ENCODE data around the gene UBE2J2.
A peak's percentile ranks its signal among the peaks of the same experiment; 100 is the strongest.

Gene UBE2J2

GRCh38 chr1:1237874-1238701 is 35.6 kb downstream of the UBE2J2 start:
- DNase-seq = peak; percentile 15

GRCh38 chr1:1236945-1237873 is 36.4 kb downstream of the UBE2J2 start:
- DNase-seq = no peak

GRCh38 chr1:1236176-1236763 is 37.4 kb downstream of the UBE2J2 start:
- DNase-seq = no peak

- no peak for DNase-seq
These were observed 38.5 kb downstream of the UBE2J2 start for GRCh38 chr1:1235016-1235744.

GRCh38 chr1:1234180-1234808 is 39.4 kb downstream of the UBE2J2 start:
- no peak for DNase-seq

- no peak for DNase-seq
These were observed 40.1 kb downstream of the UBE2J2 start for GRCh38 chr1:1233567-1233892.

- DNase-seq = no peak
These were observed 40.7 kb downstream of the UBE2J2 start for GRCh38 chr1:1232796-1233566.

GRCh38 chr1:1232208-1232795 is 41.4 kb downstream of the UBE2J2 start, which contains the start of gene B3GALT6:
B3GALT6 (plus strand) TSS chr1:1232237; CDS start chr1:1232279, 42 bp downstream.
- no peak for DNase-seq

GRCh38 chr1:1231400-1232207 is 42.0 kb downstream of the UBE2J2 start, which contains the start of gene SDF4:
SDF4 (minus strand) TSS chr1:1232001; CDS start chr1:1228772, 3,229 bp downstream.
- DNase-seq = peak; percentile 97

GRCh38 chr1:1230656-1231399 is 42.8 kb downstream of the UBE2J2 start:
- no peak for DNase-seq

- DNase-seq = no peak
These were observed 43.9 kb downstream of the UBE2J2 start for GRCh38 chr1:1229770-1230169.

GRCh38 chr1:1228596-1229321 is 44.9 kb downstream of the UBE2J2 start:
- no peak for DNase-seq

GRCh38 chr1:1228187-1228586 is 45.5 kb downstream of the UBE2J2 start:
- DNase-seq = no peak

- DNase-seq = no peak
These were observed 46.3 kb downstream of the UBE2J2 start for GRCh38 chr1:1227386-1227785.

- no peak for DNase-seq
These were observed 46.9 kb downstream of the UBE2J2 start for GRCh38 chr1:1226566-1227362.

GRCh38 chr1:1225913-1226312 is 47.7 kb downstream of the UBE2J2 start:
- DNase-seq = no peak

- no peak for DNase-seq
These were observed 48.3 kb downstream of the UBE2J2 start for GRCh38 chr1:1225238-1225845.
